ENCODE measurements around the gene UBE2Q2. TPM values are rescaled to one million over a fixed set of nuclear protein-coding genes. Genes with fewer than 3 reads are reported as not detected.

The UBE2Q2 gene
- polyA plus RNA-seq, 1 of the 3 experiments (the other 2 are of a cell fraction) = 14.5 TPM

- peaks cover 12% of the 10 kb centered on the region for H4K20me1 ChIP-seq (ENCODE audit: insufficient read depth)
- no peak overlapping the region for H3K9ac ChIP-seq
- DNase-seq = no peak
- WGBS (ENCODE audit: low lambda C conversion rate) = 89% methylated on average over 6 of the region's 6 CpGs
- H3K27me3 ChIP-seq (ENCODE audit: insufficient read depth) = no peaks in the 10 kb centered on the region
- no peak overlapping the region for H3K4me2 ChIP-seq
- peaks cover 87% of the 10 kb centered on the region for H3K79me2 ChIP-seq (ENCODE audit: insufficient read depth)
- no peak overlapping the region for H2AFZ ChIP-seq (ENCODE audit: low read depth)
- no peaks in the 10 kb centered on the region; a peak in 1 of 4 replicates for H3K4me1 ChIP-seq (ENCODE audit: control insufficient read depth in 1 of 2, insufficient read depth in 2 of 2, low read depth in 1 of 2, low read length in 1 of 2)
- no peak for TF ChIP-seq YY1 (IDR thresholded peaks at IDR 0.05; ENCODE audit: low read depth)
- no peak for TF ChIP-seq MAX (IDR thresholded peaks at IDR 0.05; ENCODE audit: low read depth)
- no peak for TF ChIP-seq USF1 (IDR thresholded peaks at IDR 0.05; ENCODE audit: borderline replicate concordance, low read depth)
- TF ChIP-seq TAF1 (IDR thresholded peaks at IDR 0.05; ENCODE audit: borderline replicate concordance, low read depth, low read length) = no peak
- no peak for TF ChIP-seq ZBTB33 (IDR thresholded peaks at IDR 0.05; ENCODE audit: borderline replicate concordance, low read depth)
- TF ChIP-seq RXRA (IDR thresholded peaks at IDR 0.05; ENCODE audit: borderline replicate concordance, low read depth) = no peak
- TF ChIP-seq CTCF (IDR thresholded peaks at IDR 0.05) = no peak
- TF ChIP-seq SMC3 (IDR thresholded peaks at IDR 0.05; ENCODE audit: low read depth, low read length) = no peak
- TF ChIP-seq ELF1 (IDR thresholded peaks at IDR 0.05) = no peak
- no peak for TF ChIP-seq GATA2 (CRISPR knock-in tag; IDR thresholded peaks at IDR 0.05)
- no peak for TF ChIP-seq RAD21 (IDR thresholded peaks at IDR 0.05; ENCODE audit: low read length)
- no peak for TF ChIP-seq TEAD4 (IDR thresholded peaks at IDR 0.05; ENCODE audit: borderline replicate concordance, insufficient read depth)
- H3K27ac ChIP-seq (ENCODE audit: low read depth in 2 of 2, low read length in 1 of 2) = no peak overlapping the region
- CTCF ChIA-PET = no interaction called here
- POLR2A ChIA-PET = no interaction called here
- no peaks in the 10 kb centered on the region for H3K9me3 ChIP-seq
- H3K9me2 ChIP-seq = no peaks in the 10 kb centered on the region
- H3K4me3 ChIP-seq (ENCODE audit: low read depth in 2 of 2, low read length in 1 of 2) = no peak overlapping the region
- peaks cover 19 to 49% of the 10 kb centered on the region in 2 experiments for H3K36me3 ChIP-seq (replicated peaks in 1 of 2; ENCODE audit: control insufficient read depth in 1 of 2, insufficient read depth in 2 of 2, low read length in 1 of 2)
- peaks cover 3% of the 10 kb centered on the region for H3F3A ChIP-seq (replicated peaks; ENCODE audit: insufficient read depth)
Measured at GRCh38 chr15:75861750-75862402, 18.6 kb downstream of the UBE2Q2 start.

- H3K4me2 ChIP-seq = no peak overlapping the region
- ChIA-PET CTCF (no interaction called here), POLR2A (interaction anchor here (0.6 kb wide), 1 partner anchor 190 kb away, joined by 6 read pairs; no protein-coding TSS in a partner anchor)
- no peak for DNase-seq
- H3K4me1 ChIP-seq (ENCODE audit: control insufficient read depth in 1 of 2, insufficient read depth in 2 of 2, low read depth in 1 of 2, low read length in 1 of 2) = no peaks in the 10 kb centered on the region; a peak in 2 of 4 replicates
- H2AFZ ChIP-seq (ENCODE audit: low read depth) = no peak overlapping the region
- no peak overlapping the region for H3K9ac ChIP-seq
- peaks cover 19% of the 10 kb centered on the region for H4K20me1 ChIP-seq (ENCODE audit: insufficient read depth)
- H3K27me3 ChIP-seq (ENCODE audit: insufficient read depth) = no peaks in the 10 kb centered on the region
- no peak overlapping the region for H3K4me3 ChIP-seq (ENCODE audit: low read depth in 2 of 2, low read length in 1 of 2)
- no peak overlapping the region for H3K27ac ChIP-seq (ENCODE audit: low read depth in 2 of 2, low read length in 1 of 2)
- no peaks in the 10 kb centered on the region for H3K9me2 ChIP-seq
- H3K79me2 ChIP-seq (ENCODE audit: insufficient read depth) = peaks cover 89% of the 10 kb centered on the region
- H3K36me3 ChIP-seq (replicated peaks in 1 of 2; ENCODE audit: control insufficient read depth in 1 of 2, insufficient read depth in 2 of 2, low read length in 1 of 2) = peaks cover 14 to 51% of the 10 kb centered on the region in 2 experiments
- H3K9me3 ChIP-seq = no peaks in the 10 kb centered on the region
- 100% methylated on average over 1 of the region's 1 CpG for WGBS (ENCODE audit: low lambda C conversion rate)
- peaks cover 3% of the 10 kb centered on the region for H3F3A ChIP-seq (replicated peaks; ENCODE audit: insufficient read depth)
- TF ChIP-seq JUND (IDR thresholded peaks at IDR 0.05) = no peak
- TF ChIP-seq CTCF (IDR thresholded peaks at IDR 0.05) = no peak
- no peak for TF ChIP-seq USF2 (IDR thresholded peaks at IDR 0.05; ENCODE audit: borderline replicate concordance, low read depth, low read length)
- TF ChIP-seq RXRA (IDR thresholded peaks at IDR 0.05; ENCODE audit: borderline replicate concordance, low read depth) = no peak
- TF ChIP-seq EP300 (IDR thresholded peaks at IDR 0.05; ENCODE audit: borderline replicate concordance in 1 of 2, low read depth in 1 of 2, low read length in 1 of 2) = no peak
Measured at GRCh38 chr15:75862796-75863195, 19.5 kb downstream of the UBE2Q2 start.
